GM23248 (cell line): ENCODE measurements around the gene MYO1A.

Experiments used
- EZH2 ChIP-seq: fragments of 200-600 bp; sonication (generic); IDR thresholded peaks from 2 replicates; pipeline ENCODE4 v1.6.1; 2018; ENCODE audit warnings: antibody characterized with exemption, mild to moderate bottlenecking; ENCODE audit not compliant: insufficient read depth, poor library complexity, severe bottlenecking
- EZH2phosphoT487 ChIP-seq: fragments of 200-600 bp; sonication (generic); IDR thresholded peaks from 2 replicates; pipeline ENCODE4 v1.6.1; 2018; ENCODE audit warnings: antibody characterized with exemption, moderate library complexity, mild to moderate bottlenecking, low read depth; ENCODE audit not compliant: insufficient read depth

GRCh38 chr12:56998981-56999380 is 50.9 kb downstream of the MYO1A start:
- no peak for TF ChIP-seq EZH2
- TF ChIP-seq EZH2phosphoT487: no peak
